A549 (cell line): ENCODE data around the gene PDHA2. TPM values are rescaled to one million over a fixed set of nuclear protein-coding genes. Genes with fewer than 3 reads are reported as not detected.

Experiments used
- ATAC-seq, 2 experiments: fragments of 200-7000 bp in 1 of 2; fragments of >200 bp in 1 of 2; cut with Nextera tagmentation in 1 of 2; cut with Tn5 transposase in 1 of 2; 3 replicates each; pipeline versions ENCODE4 v1.8.0 to v1.9.1; 2018 to 2020; ENCODE audit warnings: mild to moderate bottlenecking in 1 of 2, moderate library complexity in 1 of 2
- CTCF ChIA-PET: fragments of 300-600 bp; sonication (Branson Sonifier 250); formaldehyde crosslinking; extraction: SDS; loops from one replicate; lab custom pipeline; 2021; ENCODE audit warnings: antibody characterized with exemption, inconsistent platforms; lab: Yijun Ruan, JAX
- POLR2A ChIA-PET: fragments of 350-600 bp; formaldehyde crosslinking; extraction: SDS; loops from one replicate; lab custom pipeline; 2021; ENCODE audit warnings: antibody characterized with exemption, inconsistent platforms; lab: Yijun Ruan, JAX
- DNase-seq, 2 experiments: peaks; one replicate each; pipeline versions ENCODE4 v3.0.0 to v3.0.0-alpha.2; 2011 to 2016; ENCODE audit warnings: low read depth in 1 of 2, low spot score in 1 of 2
- FAIRE-seq: peaks from 2 replicates; lab custom pipeline; 2011; peaks lifted over from hg19 to GRCh38; lab: Jason Lieb, UNC
- H3K27ac ChIP-seq, 2 experiments: fragments of >200 bp; sonication (Bioruptor Twin); formaldehyde crosslinking; 3 replicates each; pipeline ENCODE4 v1.5.1; 2016 to 2017
- H3K4me1 ChIP-seq: fragments of >200 bp; sonication (Bioruptor Twin); formaldehyde crosslinking; 3 replicates; pipeline ENCODE4 v1.6.1; 2016
- H3K4me2 ChIP-seq: fragments of >200 bp; sonication (Bioruptor Twin); formaldehyde crosslinking; 3 replicates; pipeline ENCODE4 v1.6.1; 2016
- H3K4me3 ChIP-seq: fragments of >200 bp; sonication (Bioruptor Twin); formaldehyde crosslinking; 3 replicates; pipeline ENCODE4 v1.5.1; 2016
- H3K9me3 ChIP-seq: fragments of >200 bp; sonication (Bioruptor Twin); formaldehyde crosslinking; 3 replicates; pipeline ENCODE4 v1.6.1; 2016
- BHLHE40 ChIP-seq: IDR thresholded peaks from 2 replicates; pipeline ENCODE4 v1.6.1; 2012; ENCODE audit warnings: low read depth, low read length, inconsistent platforms
- CBX8 ChIP-seq: fragments of 200-600 bp; sonication (generic); IDR thresholded peaks from 2 replicates; pipeline ENCODE4 v1.6.1; 2016
- CEBPB ChIP-seq, 2 experiments: fragments of >200 bp in 1 of 2; sonication (Bioruptor Twin) in 1 of 2; formaldehyde crosslinking in 1 of 2; IDR thresholded peaks; 2 replicates each; pipeline ENCODE4 v1.6.1; 2012 to 2016
- EHF ChIP-seq: fragments of 250-450 bp; sonication (Bioruptor Pico); IDR thresholded peaks from 2 replicates; pipeline ENCODE4 v1.5.0; 2020; ENCODE audit warnings: mild to moderate bottlenecking
- ESRRA ChIP-seq: fragments of 150-350 bp; IDR thresholded peaks from 2 replicates; pipeline ENCODE4 v1.6.1; 2014; ENCODE audit warnings: mild to moderate bottlenecking, low read length, borderline replicate concordance
- HDAC2 ChIP-seq: fragments of 200-600 bp; sonication (generic); IDR thresholded peaks from 2 replicates; pipeline ENCODE4 v1.6.1; 2016
- HEYL ChIP-seq: fragments of 250-450 bp; sonication (Bioruptor Pico); IDR thresholded peaks from 2 replicates; pipeline ENCODE4 v1.8.0; 2021; ENCODE audit warnings: mild to moderate bottlenecking, moderate library complexity
- HOXA7 ChIP-seq: fragments of 250-450 bp; sonication (Bioruptor Pico); IDR thresholded peaks from 2 replicates; pipeline ENCODE4 v1.5.0; 2020; ENCODE audit warnings: mild to moderate bottlenecking, moderate library complexity
- JUN ChIP-seq, 2 experiments: fragments of >200 bp; sonication (Bioruptor Twin); formaldehyde crosslinking; IDR thresholded peaks; 2 replicates in 1 of 2; 3 replicates in 1 of 2; pipeline ENCODE4 v1.6.1; 2016 to 2017
- MAFK ChIP-seq: fragments of 450-650 bp; IDR thresholded peaks from 2 replicates; pipeline ENCODE4 v1.6.1; 2014; ENCODE audit not compliant: partially characterized antibody
- MAZ ChIP-seq: fragments of 150-350 bp; IDR thresholded peaks from 2 replicates; pipeline ENCODE4 v1.6.1; 2014; ENCODE audit warnings: antibody characterized with exemption, low read depth, low read length, borderline replicate concordance
- MYC ChIP-seq: IDR thresholded peaks from 2 replicates; pipeline ENCODE4 v1.6.1; 2012; ENCODE audit warnings: mild to moderate bottlenecking, inconsistent platforms, low read length, improper control_type of control experiment, borderline replicate concordance
- NPAS2 ChIP-seq: fragments of 250-450 bp; sonication (Bioruptor Pico); IDR thresholded peaks from 2 replicates; pipeline ENCODE4 v1.8.0; 2022; ENCODE audit warnings: mild to moderate bottlenecking, moderate library complexity, borderline replicate concordance
- PHF8 ChIP-seq: fragments of 200-600 bp; sonication (generic); IDR thresholded peaks from 2 replicates; pipeline ENCODE4 v1.6.1; 2016; ENCODE audit warnings: low read depth, mild to moderate bottlenecking, antibody characterized with exemption, moderate library complexity, borderline replicate concordance
- RAD21 ChIP-seq, 2 experiments: fragments of >200 bp in 1 of 2; sonication (Bioruptor Twin) in 1 of 2; formaldehyde crosslinking in 1 of 2; IDR thresholded peaks in 1 of 2; conservative IDR thresholded peaks in 1 of 2; 2 replicates in 1 of 2; 3 replicates in 1 of 2; pipeline ENCODE4 v1.6.1; 2012 to 2018; ENCODE audit warnings: inconsistent platforms in 1 of 2
- SMC3 ChIP-seq: fragments of >200 bp; sonication (Bioruptor Twin); formaldehyde crosslinking; IDR thresholded peaks from 3 replicates; pipeline ENCODE4 v1.6.1; 2018; ENCODE audit warnings: inconsistent platforms
- SREBF2 ChIP-seq: fragments of 450-650 bp; IDR thresholded peaks from 2 replicates; pipeline ENCODE4 v1.6.1; 2014; ENCODE audit warnings: mild to moderate bottlenecking, moderate library complexity
- TFCP2L1 ChIP-seq: fragments of 250-450 bp; sonication (Bioruptor Pico); IDR thresholded peaks from 2 replicates; pipeline ENCODE4 v1.5.0; 2021; ENCODE audit warnings: mild to moderate bottlenecking
- ZC3H11A ChIP-seq: fragments of 450-650 bp; IDR thresholded peaks from 2 replicates; pipeline ENCODE4 v1.6.1; 2014; ENCODE audit warnings: antibody characterized with exemption, mild to moderate bottlenecking
- ZFP36 ChIP-seq: fragments of 450-650 bp; IDR thresholded peaks from 2 replicates; pipeline ENCODE4 v1.6.1; 2014; ENCODE audit warnings: borderline replicate concordance; ENCODE audit not compliant: partially characterized antibody
- WGBS: methylation state at CpG from one replicate; pipeline ENCODE4 v1.1.6; 2017; ENCODE audit errors: missing lambda C conversion rate; 5-methylcytosine and 5-hydroxymethylcytosine counted together
- polyA plus RNA-seq, 4 experiments: library from polyadenylated mRNA; depleted of rRNA in 3 of 4; stranded (reverse); fragments of >200 nt; fragmentation: RNase III in 1 of 4; extraction: RNeasy Plus Mini Kit Qiagen cat#74134 plus additional on column Dnase treatment in 1 of 4; gene quantifications; 2 replicates in 3 of 4; 3 replicates in 1 of 4; pipeline ENCODE4 v1.2.3, GENCODE V29; 2011 to 2017
- TF ChIP-seq, protein P1 (sequence below): IDR thresholded peaks from 2 replicates; pipeline ENCODE4 v1.6.1; 2012
- TF ChIP-seq, protein P2 (sequence below): fragments of 150-350 bp; IDR thresholded peaks from 2 replicates; pipeline ENCODE4 v1.6.1; 2014; ENCODE audit warnings: low read depth, mild to moderate bottlenecking, low read length
- TF ChIP-seq, protein P3 (sequence below): IDR thresholded peaks from 2 replicates; pipeline ENCODE4 v1.6.1; 2012
- TF ChIP-seq, protein P4 (sequence below): fragments of 250-450 bp; sonication (Bioruptor Pico); IDR thresholded peaks from 2 replicates; pipeline ENCODE4 v1.5.0; 2020; ENCODE audit warnings: low read depth, mild to moderate bottlenecking, moderate library complexity

The PDHA2 gene
- polyA plus RNA-seq, 2 of the 4 experiments (the other 2 are of a cell fraction), result not detected

DNA sequence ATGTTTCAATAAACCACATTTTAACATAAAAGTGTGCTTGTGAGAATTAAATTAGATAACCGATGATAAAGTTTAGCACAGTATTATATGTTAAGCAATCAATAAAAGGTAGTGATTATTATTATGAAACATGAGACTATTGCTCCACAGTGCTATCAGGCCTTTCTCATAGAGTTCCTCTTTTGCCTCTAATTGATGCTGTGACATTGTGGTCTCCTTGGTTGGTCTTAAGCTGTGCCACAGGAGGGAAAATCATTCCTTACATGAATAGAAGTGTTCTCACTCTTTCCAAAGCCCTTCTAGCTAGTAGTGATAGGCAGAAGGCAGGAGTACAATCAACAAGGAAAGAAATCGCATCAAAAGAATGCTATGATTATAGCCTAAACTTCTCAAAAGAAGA, 9.2 kb upstream of the PDHA2 start:
- H3K9me3 ChIP-seq, result no peaks in the 10 kb centered on the region
- no peaks in the 10 kb centered on the region for H3K4me1 ChIP-seq
- ATAC-seq (no peak), DNase-seq (no peak), FAIRE-seq (no peak)
- ChIA-PET CTCF (no interaction called here), POLR2A (no interaction called here)
- no peak overlapping the region for H3K4me2 ChIP-seq
- H3K4me3 ChIP-seq, result no peak overlapping the region
- TF ChIP-seq MAZ (no peak), JUN (IDR thresholded peaks at IDR 0.05) (no peak), SMC3 (no peak), BHLHE40 (no peak), MYC (no peak), ZFP36 (no peak), EHF (CRISPR knock-in tag) (no peak), HDAC2 (no peak), CEBPB (IDR thresholded peaks at IDR 0.05) (no peak), ZC3H11A (no peak)
- TF ChIP-seq, protein P1, sequence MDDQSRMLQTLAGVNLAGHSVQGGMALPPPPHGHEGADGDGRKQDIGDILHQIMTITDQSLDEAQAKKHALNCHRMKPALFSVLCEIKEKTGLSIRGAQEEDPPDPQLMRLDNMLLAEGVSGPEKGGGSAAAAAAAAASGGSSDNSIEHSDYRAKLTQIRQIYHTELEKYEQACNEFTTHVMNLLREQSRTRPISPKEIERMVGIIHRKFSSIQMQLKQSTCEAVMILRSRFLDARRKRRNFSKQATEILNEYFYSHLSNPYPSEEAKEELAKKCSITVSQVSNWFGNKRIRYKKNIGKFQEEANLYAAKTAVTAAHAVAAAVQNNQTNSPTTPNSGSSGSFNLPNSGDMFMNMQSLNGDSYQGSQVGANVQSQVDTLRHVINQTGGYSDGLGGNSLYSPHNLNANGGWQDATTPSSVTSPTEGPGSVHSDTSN, result no peak
- WGBS, result 38% methylated on average over 2 of the region's 2 CpGs
- no peak overlapping the region for H3K27ac ChIP-seq

DNA sequence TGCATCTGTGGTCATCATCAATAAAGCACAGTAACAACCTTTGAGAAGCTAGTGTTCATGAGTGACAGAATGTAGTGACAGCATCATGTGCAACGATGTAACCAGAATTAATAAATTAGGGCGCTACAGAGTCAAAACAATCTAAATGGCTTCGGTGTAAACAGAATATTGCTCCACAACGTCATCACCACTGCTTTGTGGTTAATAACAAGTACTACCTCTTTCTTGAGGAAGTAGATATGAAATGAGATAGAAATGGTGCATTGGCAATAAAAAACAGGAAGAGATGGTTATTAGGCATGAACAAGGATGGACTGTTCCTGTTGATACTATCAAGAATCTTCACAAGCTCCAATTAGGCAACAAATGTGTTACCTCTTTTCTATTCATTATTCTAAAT, 8.7 kb upstream of the PDHA2 start:
- FAIRE-seq (no peak), ATAC-seq (no peak), DNase-seq (no peak)
- Histone ChIP-seq H3K9me3 (no peaks in the 10 kb centered on the region), H3K4me3 (no peak overlapping the region), H3K27ac (no peak overlapping the region), H3K4me1 (no peaks in the 10 kb centered on the region), H3K4me2 (no peak overlapping the region)
- WGBS, result 34% methylated on average over 4 of the region's 4 CpGs
- ChIA-PET POLR2A (no interaction called here), CTCF (no interaction called here)
- TF ChIP-seq, protein P2, sequence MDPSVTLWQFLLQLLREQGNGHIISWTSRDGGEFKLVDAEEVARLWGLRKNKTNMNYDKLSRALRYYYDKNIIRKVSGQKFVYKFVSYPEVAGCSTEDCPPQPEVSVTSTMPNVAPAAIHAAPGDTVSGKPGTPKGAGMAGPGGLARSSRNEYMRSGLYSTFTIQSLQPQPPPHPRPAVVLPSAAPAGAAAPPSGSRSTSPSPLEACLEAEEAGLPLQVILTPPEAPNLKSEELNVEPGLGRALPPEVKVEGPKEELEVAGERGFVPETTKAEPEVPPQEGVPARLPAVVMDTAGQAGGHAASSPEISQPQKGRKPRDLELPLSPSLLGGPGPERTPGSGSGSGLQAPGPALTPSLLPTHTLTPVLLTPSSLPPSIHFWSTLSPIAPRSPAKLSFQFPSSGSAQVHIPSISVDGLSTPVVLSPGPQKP, result no peak
- no peak for TF ChIP-seq HOXA7 (CRISPR knock-in tag)
- TF ChIP-seq RAD21 (conservative IDR thresholded peaks at IDR 0.05 in 1 of 2, IDR thresholded peaks at IDR 0.05 in 1 of 2), result no peak
- TF ChIP-seq, protein P1, result no peak
- TF ChIP-seq HEYL (CRISPR knock-in tag), result no peak
- TF ChIP-seq CBX8, result no peak
- TF ChIP-seq MAFK, result no peak
- TF ChIP-seq CEBPB (IDR thresholded peaks at IDR 0.05), result no peak
- TF ChIP-seq PHF8, result no peak

DNA sequence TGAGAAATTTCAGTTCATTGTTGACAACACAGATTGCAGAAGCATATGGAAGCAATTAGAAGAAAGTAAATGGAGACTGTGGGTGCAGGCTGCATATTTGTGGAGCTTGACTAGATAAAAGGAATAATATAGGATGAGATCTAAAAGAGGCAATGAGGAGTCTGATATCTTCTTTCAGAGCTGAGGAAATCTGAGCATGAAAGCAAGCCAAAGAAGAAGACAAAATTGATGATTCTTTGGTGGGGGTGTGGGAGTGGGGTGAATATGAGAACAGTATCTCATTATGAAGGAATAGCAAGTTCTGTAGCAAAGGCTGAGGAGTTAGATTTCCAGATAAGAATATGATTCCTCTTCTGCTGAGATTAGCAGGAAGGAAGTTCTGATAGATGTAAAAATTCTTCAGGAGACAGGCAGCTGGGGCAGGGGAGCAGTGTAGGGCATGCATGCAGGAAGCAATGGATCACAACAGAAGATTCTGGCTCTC, 6.1 kb upstream of the PDHA2 start:
- H3K4me3 ChIP-seq, result no peak overlapping the region
- no peak for FAIRE-seq
- H3K9me3 ChIP-seq, result no peaks in the 10 kb centered on the region
- CTCF ChIA-PET, result no interaction called here
- no peak for DNase-seq
- H3K27ac ChIP-seq, result no peak overlapping the region
- no peak for ATAC-seq
- POLR2A ChIA-PET, result no interaction called here
- no peak for TF ChIP-seq SREBF2
- TF ChIP-seq TFCP2L1 (CRISPR knock-in tag), result no peak
- TF ChIP-seq, protein P3, sequence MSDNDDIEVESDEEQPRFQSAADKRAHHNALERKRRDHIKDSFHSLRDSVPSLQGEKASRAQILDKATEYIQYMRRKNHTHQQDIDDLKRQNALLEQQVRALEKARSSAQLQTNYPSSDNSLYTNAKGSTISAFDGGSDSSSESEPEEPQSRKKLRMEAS, result no peak
- no peak for TF ChIP-seq NPAS2 (CRISPR knock-in tag)
- TF ChIP-seq EHF (CRISPR knock-in tag), result no peak
- TF ChIP-seq ESRRA, result no peak
- TF ChIP-seq, protein P4, sequence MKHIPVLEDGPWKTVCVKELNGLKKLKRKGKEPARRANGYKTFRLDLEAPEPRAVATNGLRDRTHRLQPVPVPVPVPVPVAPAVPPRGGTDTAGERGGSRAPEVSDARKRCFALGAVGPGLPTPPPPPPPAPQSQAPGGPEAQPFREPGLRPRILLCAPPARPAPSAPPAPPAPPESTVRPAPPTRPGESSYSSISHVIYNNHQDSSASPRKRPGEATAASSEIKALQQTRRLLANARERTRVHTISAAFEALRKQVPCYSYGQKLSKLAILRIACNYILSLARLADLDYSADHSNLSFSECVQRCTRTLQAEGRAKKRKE (CRISPR knock-in tag), result no peak
- no peak overlapping the region for H3K4me2 ChIP-seq
- H3K4me1 ChIP-seq, result no peaks in the 10 kb centered on the region
